Keratinocyte (primary cell): Measurements from ENCODE around the gene CAMK2G. TPM values are rescaled to one million over a fixed set of nuclear protein-coding genes. Genes with fewer than 3 reads are reported as not detected.

ENCODE experiments used
- DNase-seq: peaks from one replicate; pipeline ENCODE4 v3.0.0-alpha.2; 2011; ENCODE audit warnings: low read depth, missing footprints, low spot score
- FAIRE-seq: peaks from 2 replicates; lab custom pipeline; 2011; peaks lifted over from hg19 to GRCh38; lab: Jason Lieb, UNC
- H2AFZ ChIP-seq: 2 replicates; pipeline ENCODE4 v1.6.0; 2012; ENCODE audit warnings: low read length, control low read depth, inconsistent platforms; ENCODE audit not compliant: control insufficient read depth
- H3K27ac ChIP-seq: 2 replicates; pipeline ENCODE4 v1.5.1; 2011; ENCODE audit warnings: low read length; ENCODE audit not compliant: control insufficient read depth, insufficient read depth
- H3K27me3 ChIP-seq: 3 replicates; pipeline ENCODE4 v1.6.0; 2011; ENCODE audit warnings: low read length; ENCODE audit not compliant: control insufficient read depth, insufficient read depth; ENCODE audit errors: extremely low read depth
- H3K36me3 ChIP-seq, 2 experiments: 2 replicates in 1 of 2; 3 replicates in 1 of 2; pipeline ENCODE4 v1.5.1; 2011; ENCODE audit warnings: low read length in 2 of 2, mild to moderate bottlenecking in 1 of 2; ENCODE audit not compliant: control insufficient read depth in 2 of 2, insufficient read depth in 2 of 2; ENCODE audit errors: extremely low read depth in 1 of 2
- H3K4me1 ChIP-seq: 3 replicates; pipeline ENCODE4 v1.5.1; 2011; ENCODE audit warnings: low read length; ENCODE audit not compliant: control insufficient read depth, insufficient read depth; ENCODE audit errors: extremely low read depth
- H3K4me2 ChIP-seq: 3 replicates; pipeline ENCODE4 v1.6.0; 2011; ENCODE audit warnings: low read depth, low read length; ENCODE audit not compliant: control insufficient read depth, insufficient read depth; ENCODE audit errors: extremely low read depth
- H3K4me3 ChIP-seq, 3 experiments: fragments of 200-600 bp in 1 of 3; sonication (generic) in 1 of 3; 2 replicates in 2 of 3; 3 replicates in 1 of 3; pipeline ENCODE4 v1.5.1; 2011 to 2016; ENCODE audit warnings: low read length in 3 of 3, mild to moderate bottlenecking in 3 of 3, control low read depth in 2 of 3, inconsistent platforms in 1 of 3, low read depth in 1 of 3, mixed read lengths in 1 of 3, mixed run types in 1 of 3, moderate library complexity in 1 of 3; ENCODE audit not compliant: control insufficient read depth in 2 of 3, insufficient read depth in 2 of 3; ENCODE audit errors: extremely low read depth in 1 of 3
- H3K79me2 ChIP-seq: 2 replicates; pipeline ENCODE4 v1.6.0; 2012; ENCODE audit warnings: low read length; ENCODE audit not compliant: control insufficient read depth, insufficient read depth
- H3K9ac ChIP-seq: 3 replicates; pipeline ENCODE4 v1.6.0; 2011; ENCODE audit warnings: low read length; ENCODE audit not compliant: control insufficient read depth, insufficient read depth; ENCODE audit errors: extremely low read depth
- H3K9me1 ChIP-seq: 3 replicates; pipeline ENCODE4 v1.6.0; 2011; ENCODE audit warnings: low read length; ENCODE audit not compliant: control insufficient read depth, insufficient read depth; ENCODE audit errors: extremely low read depth
- H3K9me3 ChIP-seq: 2 replicates; pipeline ENCODE4 v1.5.1; 2012; ENCODE audit warnings: low read depth, low read length; ENCODE audit not compliant: control insufficient read depth
- H4K20me1 ChIP-seq: 3 replicates; pipeline ENCODE4 v1.6.0; 2011; ENCODE audit warnings: low read length; ENCODE audit not compliant: control insufficient read depth, insufficient read depth; ENCODE audit errors: extremely low read depth
- EZH2 ChIP-seq: IDR thresholded peaks from one replicate; pipeline ENCODE4 v1.6.1; 2012; ENCODE audit warnings: inconsistent platforms, mild to moderate bottlenecking, low read length, moderate library complexity
- dilution Hi-C: fragments of 300-500 bp; cut with MboI; formaldehyde crosslinking; loops from one replicate; pipeline ENCODE4 v1.7.0; 2020; ENCODE audit warnings: low sequenced_read_pairs; ENCODE audit not compliant: extremely low pct_ligation_motif_present
- polyA plus RNA-seq, 5 experiments: library from polyadenylated mRNA; depleted of rRNA in 3 of 5; stranded (reverse) in 3 of 5; stranded (forward) in 1 of 5; unstranded in 1 of 5; fragments of >200 nt; gene quantifications; 1 replicate in 1 of 5; 2 replicates in 3 of 5; 3 replicates in 1 of 5; pipeline versions ENCODE4 v1.2.1 to v1.2.3, GENCODE V29; 2011 to 2012; ENCODE audit warnings: missing spikeins in 2 of 5, low read depth in 1 of 5, low replicate concordance in 1 of 5
- TF ChIP-seq, protein P1 (sequence below), 3 experiments: IDR thresholded peaks in 1 of 3; conservative IDR thresholded peaks in 1 of 3; optimal IDR thresholded peaks in 1 of 3; 2 replicates in 2 of 3; 3 replicates in 1 of 3; pipeline versions ENCODE3 to v1.5.1; 2011; ENCODE audit warnings: low read length in 3 of 3, mild to moderate bottlenecking in 3 of 3, moderate library complexity in 2 of 3, control low read depth in 1 of 3, inconsistent platforms in 1 of 3; ENCODE audit not compliant: insufficient read depth in 2 of 3; ENCODE audit errors: extremely low read depth in 1 of 3

CAMK2G gene
- polyA plus RNA-seq, 1 donor (not counting 4 experiments of a cell fraction or from before 2014, with no cell fraction given): 17.6 TPM

DNA sequence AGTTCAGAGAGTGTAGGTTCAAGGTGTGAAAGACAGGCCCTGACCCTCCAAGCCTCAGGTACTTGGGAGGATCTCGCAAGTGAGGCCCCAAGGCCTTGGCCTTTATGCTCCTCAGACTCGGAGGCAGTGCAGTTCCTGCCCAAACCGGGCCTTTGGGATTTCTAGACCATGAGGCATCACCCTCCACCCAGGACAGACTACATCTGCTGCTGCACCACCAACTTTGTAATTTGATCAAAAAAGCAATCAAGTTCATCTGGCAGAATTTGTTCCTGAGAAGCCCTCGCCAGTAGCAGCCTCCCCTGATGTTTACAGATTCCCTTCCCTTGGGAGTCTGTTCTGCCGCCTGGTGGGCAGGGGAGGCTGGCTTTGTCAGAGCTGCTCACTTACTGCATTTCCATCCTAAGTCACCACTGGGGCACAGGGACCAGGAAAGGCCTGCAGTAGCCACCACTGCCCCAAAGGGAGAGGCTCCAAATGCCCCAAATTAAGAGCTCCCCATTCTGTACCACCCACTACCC is 2.1 kb downstream of the CAMK2G start:
- FAIRE-seq: no peak
- Histone ChIP-seq H3K9me1 (peaks cover 3% of the 10 kb centered on the region), H3K27me3 (no peaks in the 10 kb centered on the region), H3K27ac (no peak overlapping the region), H3K9ac (no peak overlapping the region), H3K4me1 (peaks cover 24% of the 10 kb centered on the region), H3K4me3 (no peak overlapping the region), H3K4me2 (no peak overlapping the region), H3K36me3 (peaks cover 13 to 17% of the 10 kb centered on the region in 2 experiments), H3K79me2 (peaks cover 9% of the 10 kb centered on the region), H3K9me3 (no peaks in the 10 kb centered on the region), H4K20me1 (no peaks in the 10 kb centered on the region), H2AFZ (no peak overlapping the region)
- TF ChIP-seq, protein P1, sequence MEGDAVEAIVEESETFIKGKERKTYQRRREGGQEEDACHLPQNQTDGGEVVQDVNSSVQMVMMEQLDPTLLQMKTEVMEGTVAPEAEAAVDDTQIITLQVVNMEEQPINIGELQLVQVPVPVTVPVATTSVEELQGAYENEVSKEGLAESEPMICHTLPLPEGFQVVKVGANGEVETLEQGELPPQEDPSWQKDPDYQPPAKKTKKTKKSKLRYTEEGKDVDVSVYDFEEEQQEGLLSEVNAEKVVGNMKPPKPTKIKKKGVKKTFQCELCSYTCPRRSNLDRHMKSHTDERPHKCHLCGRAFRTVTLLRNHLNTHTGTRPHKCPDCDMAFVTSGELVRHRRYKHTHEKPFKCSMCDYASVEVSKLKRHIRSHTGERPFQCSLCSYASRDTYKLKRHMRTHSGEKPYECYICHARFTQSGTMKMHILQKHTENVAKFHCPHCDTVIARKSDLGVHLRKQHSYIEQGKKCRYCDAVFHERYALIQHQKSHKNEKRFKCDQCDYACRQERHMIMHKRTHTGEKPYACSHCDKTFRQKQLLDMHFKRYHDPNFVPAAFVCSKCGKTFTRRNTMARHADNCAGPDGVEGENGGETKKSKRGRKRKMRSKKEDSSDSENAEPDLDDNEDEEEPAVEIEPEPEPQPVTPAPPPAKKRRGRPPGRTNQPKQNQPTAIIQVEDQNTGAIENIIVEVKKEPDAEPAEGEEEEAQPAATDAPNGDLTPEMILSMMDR (optimal IDR thresholded peaks at IDR 0.05 in 1 of 3, IDR thresholded peaks at IDR 0.05 in 1 of 3, conservative IDR thresholded peaks at IDR 0.05 in 1 of 3; ENCODE audit: extremely low read depth in 1 of 3, insufficient read depth in 2 of 3, low read length in 3 of 3): no peak
- no peak for TF ChIP-seq EZH2
- dilution Hi-C loops: no loop called here
- no peak for DNase-seq

DNA sequence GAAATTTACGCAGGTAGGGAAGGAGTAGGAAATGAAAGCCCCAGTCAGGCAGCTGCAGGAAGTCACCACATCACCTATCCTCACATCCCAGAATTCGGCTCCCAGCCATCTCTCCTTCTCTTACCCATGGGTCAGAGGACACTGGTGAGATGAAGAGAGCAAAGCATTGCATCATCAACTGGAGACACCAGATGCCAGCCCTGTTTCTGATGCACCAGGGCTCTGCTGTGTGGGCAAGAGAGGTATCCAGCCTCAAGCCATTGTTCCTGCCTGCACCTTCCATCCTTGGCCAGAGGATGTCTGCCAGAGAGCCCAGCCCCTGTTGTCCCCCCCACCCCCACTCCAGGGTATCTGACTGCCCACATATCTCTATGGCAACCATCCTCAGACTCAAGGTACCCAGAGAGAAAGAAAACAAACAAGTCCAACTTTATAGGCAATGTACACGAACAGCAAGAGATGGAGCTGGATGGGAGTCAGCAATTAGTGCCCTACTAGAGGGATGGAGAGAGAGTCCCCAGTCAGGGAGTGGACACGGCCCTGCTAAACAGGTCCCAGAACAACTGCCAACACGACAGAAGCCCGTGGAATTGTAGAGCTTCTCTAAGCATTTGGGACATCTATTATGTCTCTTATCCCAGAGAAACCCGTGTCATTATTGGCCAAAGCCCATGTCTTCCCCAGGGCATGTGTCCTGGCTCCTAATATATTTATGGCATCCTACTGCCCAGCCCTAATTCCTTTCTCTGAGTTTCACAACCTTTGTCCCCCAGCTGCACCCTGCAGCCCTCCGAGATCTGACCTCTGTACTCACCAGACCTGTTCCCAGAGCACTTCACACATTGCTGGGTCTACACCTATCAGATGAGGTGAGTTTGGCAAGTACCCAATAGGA is 2.8 kb downstream of the CAMK2G start:
- Histone ChIP-seq H4K20me1 (no peaks in the 10 kb centered on the region), H3K9ac (no peak overlapping the region), H3K4me2 (no peak overlapping the region), H3K4me1 (peaks cover 17% of the 10 kb centered on the region), H2AFZ (no peak overlapping the region), H3K9me3 (no peaks in the 10 kb centered on the region), H3K9me1 (peaks cover 3% of the 10 kb centered on the region), H3K27ac (no peak overlapping the region), H3K79me2 (peaks cover 9% of the 10 kb centered on the region), H3K36me3 (peaks cover 15 to 17% of the 10 kb centered on the region in 2 experiments), H3K27me3 (no peaks in the 10 kb centered on the region), H3K4me3 (no peak overlapping the region)
- DNase-seq: no peak
- no peak for FAIRE-seq
- dilution Hi-C loops: no loop called here
- no peak for TF ChIP-seq EZH2
- TF ChIP-seq, protein P1 (optimal IDR thresholded peaks at IDR 0.05 in 1 of 3, IDR thresholded peaks at IDR 0.05 in 1 of 3, conservative IDR thresholded peaks at IDR 0.05 in 1 of 3; ENCODE audit: extremely low read depth in 1 of 3, insufficient read depth in 2 of 3, low read length in 3 of 3): no peak
